ENCODE measurements around the gene ENTPD6.

GRCh38 chr20:25269057-25269832, 73.7 kb downstream of the ENTPD6 start:
- TF ChIP-seq CTCF (conservative IDR thresholded peaks at IDR 0.05): no peak
- no peak for TF ChIP-seq EZH2 (IDR thresholded peaks at IDR 0.05; ENCODE audit: low read depth)

Data from PC-9 (cell line).